Stimulated activated CD4-positive, alpha-beta T cell treated with anti-CD3 and anti-CD28 coated beads, Interleukin-4, amount 100 ng/mL, for 4 hours (primary cell): Measurements from ENCODE around the gene CDHR2.

ENCODE experiments used
- DNase-seq, 2 experiments: peaks; one replicate each; pipeline ENCODE4 v3.0.0-alpha.2; 2020

CDHR2 gene

DNA sequence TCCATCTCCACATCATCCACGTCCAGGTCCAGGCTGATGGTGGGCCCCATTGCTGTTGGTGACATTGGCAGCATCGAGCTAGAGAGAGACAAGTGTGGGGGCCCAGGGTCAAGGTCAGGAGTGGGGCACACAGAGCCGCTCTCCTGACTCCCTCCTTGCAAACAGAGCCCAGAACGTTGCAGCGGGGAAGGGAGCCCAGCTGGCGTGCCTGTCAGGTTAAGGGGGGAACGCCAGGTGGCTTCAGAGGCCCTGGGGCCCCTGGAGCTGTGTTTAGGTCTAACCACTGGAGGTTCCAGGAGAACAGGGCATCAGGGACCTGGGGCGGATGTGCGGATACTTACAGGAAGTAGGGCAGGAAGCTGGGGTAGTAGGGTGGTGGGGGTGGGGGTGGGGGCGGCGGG lies 19.4 kb upstream of the CDHR2 start:
- DNase-seq: peak in 1 of 2 experiments; percentile 40

DNA sequence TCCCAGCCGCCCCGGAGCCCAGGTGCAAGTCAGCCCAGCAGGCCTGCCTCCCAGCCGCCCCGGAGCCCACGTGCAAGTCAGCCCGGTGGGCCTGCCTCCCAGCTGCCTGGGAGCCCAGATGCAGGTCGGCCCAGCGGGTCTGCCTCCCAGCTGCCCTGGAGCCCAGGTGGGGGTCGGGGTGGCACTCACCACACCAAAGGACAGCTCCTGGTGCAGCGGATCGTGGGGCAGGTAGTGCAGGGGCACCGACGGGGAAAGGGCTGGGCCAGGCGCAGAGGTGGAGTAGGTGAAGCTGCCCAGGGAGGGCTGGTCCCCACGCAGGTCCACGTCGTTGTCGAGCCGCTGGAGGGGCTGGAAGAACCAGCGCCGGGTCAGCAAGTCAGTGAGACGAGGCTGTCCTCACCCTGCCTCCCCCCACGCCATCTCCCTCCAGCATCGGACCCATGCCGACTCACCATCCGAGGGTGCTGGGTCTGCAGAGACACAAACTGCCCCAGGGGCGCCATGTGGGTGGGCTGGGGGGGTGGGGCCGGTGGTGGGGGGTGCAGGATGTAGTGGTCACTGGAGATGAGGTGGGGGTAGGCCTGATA lies 18.7 kb upstream of the CDHR2 start:
- no peak for DNase-seq

DNA sequence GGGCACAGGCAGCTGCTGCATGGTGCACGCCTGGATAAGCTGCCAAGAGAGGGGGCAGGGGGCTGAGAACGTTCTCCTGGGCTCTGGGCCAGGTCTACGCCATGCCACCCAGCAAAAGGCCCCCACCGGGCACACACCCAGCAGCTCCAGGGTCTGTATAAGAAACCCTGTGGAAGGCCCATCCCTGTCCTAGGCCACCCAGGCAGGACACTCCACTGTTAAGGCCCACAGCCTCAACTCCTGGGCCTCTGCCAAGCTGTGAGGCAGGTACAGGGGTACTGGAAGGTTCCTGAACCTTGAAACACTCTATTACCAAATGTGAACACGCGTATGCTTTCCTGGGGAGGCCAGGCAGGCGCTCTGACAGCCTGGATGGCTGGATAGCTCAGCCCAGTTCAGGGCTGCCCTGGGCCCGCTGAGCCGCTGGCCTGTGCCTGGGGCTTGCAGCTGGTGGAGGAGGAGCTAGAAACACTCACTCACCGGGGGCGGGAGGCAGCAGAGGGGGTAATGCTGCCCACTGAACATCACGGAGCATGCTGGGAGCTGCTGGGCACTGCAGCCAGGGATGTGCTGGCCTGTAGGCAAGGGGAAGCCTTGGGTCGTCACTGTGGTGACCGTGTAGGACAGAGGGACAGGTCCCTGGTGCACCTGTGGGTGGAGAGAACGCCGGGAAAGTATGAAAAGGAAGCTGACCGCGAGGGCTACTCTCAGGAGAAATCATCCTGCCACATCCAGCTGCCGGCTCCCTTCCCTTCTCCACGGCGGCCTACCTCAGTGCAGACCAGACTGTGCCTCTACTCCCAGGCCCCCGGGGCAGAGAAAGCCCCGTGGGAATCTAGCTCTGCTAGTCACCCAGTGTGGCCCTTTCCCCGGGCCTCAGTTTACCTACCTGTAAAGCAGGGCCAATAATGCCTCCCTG lies 17.9 kb upstream of the CDHR2 start:
- no peak for DNase-seq

DNA sequence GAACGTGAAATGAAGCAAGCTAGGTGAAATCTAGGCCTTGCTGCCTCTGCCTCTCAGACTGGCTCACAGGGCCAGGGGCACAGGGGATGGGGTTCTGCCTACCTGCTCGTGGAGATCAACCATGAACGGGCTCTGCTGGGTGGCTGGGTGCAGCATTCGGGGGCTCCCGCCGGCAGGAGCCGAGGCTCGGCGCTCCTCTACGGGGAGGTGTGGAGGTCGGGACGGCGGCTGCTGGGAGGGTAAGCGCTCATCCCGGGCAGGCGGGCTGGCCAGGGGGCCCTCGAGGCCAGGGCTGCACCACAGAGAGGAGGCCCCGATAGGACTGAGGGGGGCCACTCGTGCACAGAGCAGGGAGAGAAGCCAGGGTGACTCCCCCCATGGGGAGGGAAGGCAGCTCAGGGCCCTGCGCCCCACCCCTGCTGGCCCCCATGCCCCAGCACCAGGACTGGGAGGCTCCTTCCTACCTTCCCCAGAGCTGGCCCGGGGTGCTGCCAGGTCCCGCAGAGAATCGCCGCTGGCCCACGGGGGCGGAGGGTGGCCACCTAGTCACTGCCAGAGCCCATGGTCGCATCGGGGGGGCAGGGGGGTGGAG lies 17.1 kb upstream of the CDHR2 start:
- DNase-seq: no peak

DNA sequence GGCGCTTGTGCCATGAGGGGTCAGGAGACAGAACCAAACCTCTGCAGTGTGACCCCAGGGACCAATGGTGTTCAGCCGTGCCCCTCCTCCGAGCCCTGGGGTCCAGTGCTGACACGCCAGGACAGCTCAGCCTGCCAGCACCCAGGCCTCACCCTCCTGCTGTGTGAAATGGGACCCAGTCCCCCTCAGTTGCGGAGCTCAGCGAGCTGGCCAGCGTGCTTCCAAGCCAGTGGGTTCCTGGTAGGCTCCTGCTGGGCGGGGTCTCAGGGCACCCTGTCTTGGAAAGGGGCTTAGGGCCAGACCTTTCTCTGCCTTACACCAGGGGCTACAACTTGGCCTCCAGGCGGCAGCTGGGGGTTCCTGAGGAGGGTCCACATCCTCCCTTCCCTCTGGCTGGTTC lies 16.3 kb upstream of the CDHR2 start:
- no peak for DNase-seq

DNA sequence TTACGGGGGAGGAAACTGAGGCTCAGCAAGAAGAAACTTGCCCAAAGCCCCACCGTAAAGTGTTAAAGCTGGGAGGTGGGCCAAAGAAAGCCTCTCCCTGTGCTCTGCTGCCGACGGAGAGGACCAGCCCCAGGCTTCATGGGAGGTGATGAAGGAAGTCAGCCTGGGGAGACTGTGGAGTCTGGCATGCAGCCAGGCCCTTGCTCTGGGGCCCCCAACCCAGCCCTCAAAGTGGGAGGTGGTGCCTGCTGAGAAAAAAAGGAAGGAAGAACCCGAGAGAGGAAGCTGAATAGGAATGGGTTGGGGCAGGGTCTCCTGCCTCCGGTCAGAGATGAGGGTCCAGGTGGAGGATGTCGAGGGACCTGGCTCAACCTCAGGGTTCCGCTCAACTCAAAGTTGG lies 15.8 kb upstream of the CDHR2 start:
- DNase-seq: no peak

DNA sequence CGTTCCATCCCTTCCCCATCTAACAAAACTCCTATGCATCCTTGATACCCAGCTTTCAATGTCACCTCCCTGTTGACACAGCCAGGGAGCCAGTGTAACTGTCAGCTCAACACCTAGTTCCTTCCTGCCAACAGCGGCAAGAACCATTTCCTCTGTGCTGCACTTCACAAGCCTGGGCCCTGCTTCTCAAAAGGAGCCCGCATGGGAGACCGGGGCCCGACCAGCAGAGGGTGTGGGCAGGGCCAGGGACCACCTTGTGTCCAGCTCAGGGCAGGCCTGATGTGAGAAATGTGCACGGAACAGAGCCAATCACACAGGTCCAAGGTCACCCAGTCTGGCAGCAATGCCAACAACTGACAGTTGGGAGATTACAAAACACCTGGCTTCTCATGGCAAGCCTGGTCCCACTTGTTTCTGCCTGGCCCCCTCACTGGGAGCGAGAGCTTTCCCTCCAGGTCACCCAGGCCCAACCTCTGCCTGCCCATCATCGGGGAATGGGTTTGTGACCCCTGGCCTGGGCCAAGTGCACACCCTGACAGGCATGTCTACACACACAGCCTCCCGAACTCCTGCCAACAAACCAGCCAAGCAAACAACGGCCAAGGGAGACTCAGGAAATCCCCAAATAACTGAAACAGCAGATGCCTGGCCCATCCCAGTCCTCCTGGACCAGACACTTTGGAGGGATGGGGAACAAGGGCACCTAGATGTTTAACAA lies 15.1 kb upstream of the CDHR2 start:
- peak in 1 of 2 experiments; percentile 38 for DNase-seq

DNA sequence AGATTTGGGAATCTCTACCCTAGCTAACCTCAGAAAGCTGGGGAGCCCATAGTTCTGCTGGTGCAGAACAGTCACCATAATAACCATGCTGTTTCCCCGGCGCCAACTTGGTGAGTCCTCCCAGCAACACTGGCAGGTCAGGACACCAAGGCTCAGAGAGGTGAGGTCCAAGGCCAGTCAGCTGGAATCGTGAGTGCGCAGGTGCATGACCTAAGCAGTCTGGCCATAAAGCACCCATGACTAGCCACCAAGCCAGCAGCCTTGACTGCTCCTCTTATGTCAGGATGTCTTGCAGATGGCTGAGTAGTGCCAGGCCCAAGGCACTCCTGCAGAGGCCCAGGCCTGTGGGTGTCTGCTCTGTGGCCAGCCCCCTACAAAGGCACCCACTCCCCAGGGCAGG lies 14.5 kb upstream of the CDHR2 start:
- no peak for DNase-seq

DNA sequence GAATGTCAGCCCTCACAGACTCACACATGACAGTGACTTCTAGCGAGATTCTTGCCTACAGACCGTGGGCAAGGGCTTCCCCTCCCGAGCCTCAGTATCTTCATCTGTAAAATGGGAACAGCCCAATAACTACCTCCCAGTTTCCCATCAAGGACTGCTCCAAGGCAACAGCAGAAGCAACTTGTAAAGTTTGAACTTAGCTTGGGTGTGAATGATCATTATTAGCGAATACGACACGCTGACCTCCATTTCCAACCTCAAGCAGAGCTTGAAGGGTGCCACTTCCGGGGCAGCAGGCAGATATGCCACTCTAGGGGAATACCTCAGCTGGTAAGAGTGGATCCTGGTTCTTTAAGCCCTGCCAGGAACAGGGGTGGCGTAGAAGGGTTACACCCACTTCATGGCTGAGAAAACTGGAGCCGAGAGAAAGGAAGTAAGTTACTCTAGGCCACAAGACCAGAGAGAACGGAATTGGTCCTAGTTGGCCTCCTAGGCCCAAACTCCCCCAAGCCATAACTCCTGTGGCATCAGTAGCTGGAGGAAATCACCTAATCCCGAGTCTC lies 14.0 kb upstream of the CDHR2 start:
- peak in 1 of 2 experiments; percentile 28 for DNase-seq

DNA sequence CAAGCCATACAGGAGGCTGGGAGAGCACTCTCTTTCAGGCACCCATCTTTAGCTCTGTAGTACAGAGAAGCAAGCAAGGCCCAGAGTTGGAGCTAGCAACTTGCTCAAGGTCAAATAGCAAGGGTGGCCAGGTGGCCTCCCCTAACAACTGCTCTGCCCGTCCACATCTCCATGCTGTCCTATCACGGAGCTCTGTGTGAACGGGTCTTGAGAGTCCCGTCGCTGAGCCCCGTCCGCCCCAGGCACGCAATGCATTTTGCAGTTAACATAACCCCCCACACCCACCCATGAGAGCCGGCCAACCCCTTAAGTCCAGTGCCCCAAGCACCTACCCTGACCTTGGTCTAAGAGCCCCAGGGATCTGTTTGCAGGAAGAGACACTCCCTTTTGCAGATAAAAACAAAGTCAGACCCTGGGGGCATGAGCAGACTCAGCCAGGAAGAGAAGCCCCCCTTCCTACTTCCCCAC lies 13.4 kb upstream of the CDHR2 start:
- DNase-seq: no peak

DNA sequence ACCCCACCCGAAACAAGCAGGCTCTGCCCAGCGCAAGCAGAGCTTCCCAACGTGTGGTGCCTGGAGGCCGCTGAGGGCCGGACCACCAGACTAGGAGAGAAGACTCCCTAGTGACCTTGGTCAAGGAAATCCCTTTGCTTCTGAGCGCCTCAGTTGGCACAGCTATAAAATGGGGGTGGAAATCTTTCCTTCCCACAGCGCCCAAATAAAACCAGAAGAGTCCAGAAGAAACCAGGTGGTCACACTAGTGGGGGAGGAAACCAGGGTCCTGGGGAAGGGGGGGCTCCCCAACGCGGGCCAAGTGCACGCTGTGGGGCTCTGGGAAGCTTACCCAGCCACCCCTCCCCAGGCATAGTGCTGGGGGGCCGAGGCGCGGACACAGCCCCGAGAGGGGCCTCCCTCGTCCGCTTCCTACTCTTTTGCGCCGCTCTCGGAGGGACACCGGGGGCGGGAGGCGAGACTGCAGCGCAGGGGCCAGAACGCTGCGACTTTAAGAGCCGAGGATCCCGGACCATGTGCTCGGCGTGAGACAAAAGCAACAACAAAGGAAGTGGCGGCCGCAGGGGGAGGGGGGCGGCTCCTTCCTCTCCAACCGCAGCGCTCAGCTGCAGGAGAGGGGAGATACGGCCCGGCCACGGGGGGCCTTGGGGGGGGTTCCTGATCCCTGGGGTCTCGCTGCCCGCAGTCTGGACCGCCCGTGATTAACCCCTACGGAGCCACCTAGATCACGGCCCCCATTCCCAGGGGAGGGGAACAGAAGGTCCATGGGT lies 12.8 kb upstream of the CDHR2 start:
- peak; percentile 72 to 73 for DNase-seq

DNA sequence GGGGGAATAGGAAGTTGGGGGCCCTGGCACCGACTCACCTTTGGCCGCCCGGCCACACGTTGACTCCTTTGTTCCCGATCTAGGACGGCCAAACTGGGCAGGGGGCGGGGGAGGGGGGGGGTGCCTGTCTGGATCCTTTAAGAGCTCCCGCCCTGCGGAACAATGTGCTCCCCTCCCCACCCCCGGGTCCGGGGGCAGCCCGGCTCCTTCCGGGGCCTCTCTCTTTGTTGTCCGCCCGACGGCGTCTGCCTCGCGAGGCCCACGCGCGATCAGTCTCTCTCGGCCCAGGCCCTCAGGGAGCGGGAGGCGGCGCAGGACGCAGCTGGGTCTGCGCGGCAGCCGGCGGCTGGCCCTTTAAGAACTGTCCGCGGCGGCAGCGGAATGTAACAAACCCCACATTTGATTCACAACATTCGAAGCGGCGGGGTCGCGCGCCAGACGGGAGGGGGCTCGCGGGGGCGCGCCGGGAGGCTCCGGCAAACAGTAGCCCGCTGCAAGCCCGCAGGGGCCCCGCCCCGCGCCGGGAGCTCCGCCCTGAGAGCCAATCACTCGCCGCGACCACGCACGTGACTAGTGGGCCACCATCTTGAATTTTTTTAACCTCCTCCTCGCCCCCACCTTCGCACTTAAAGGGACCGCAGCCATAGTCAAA lies 12.1 kb upstream of the CDHR2 start, which contains the start of gene RNF44:
RNF44 (minus strand) TSS at position 501 of the 652 bp plus-strand sequence. CDS start 4,930 bp downstream, outside the sequence.
- peak; percentile 97 to 98 for DNase-seq

DNA sequence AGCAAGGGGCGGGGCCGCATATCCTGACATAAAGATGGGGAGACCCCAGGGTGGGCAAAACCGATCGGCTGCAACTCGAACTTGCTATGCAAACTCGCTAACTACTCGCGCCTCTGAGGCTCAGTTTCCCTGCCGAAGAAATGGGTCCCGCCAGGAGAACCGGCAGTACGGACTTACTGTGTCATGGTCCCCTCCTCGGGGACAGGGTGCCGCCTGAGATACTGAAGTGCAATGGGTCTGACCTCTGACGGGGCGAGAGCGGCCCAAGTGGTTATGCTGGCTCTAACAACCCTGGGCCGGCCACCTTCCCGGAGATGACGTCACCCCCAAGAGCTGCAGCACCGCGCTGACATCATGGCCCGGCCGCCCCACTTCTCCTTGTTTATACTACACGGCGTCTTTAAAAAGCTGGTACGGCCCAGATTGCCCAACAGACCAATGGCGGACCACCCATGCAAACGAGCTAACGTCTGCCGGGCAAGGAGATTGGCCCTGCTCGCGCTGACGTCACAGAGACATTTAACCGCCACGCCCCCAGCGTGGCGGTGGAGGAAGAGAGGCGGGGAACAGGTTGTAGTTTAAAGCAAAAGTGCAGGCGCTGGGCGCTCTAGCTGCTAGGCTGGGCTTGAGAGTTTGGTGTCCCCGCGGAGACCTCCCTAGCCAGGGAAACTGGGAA lies 11.4 kb upstream of the CDHR2 start:
- DNase-seq: peak; percentile 89 to 98

DNA sequence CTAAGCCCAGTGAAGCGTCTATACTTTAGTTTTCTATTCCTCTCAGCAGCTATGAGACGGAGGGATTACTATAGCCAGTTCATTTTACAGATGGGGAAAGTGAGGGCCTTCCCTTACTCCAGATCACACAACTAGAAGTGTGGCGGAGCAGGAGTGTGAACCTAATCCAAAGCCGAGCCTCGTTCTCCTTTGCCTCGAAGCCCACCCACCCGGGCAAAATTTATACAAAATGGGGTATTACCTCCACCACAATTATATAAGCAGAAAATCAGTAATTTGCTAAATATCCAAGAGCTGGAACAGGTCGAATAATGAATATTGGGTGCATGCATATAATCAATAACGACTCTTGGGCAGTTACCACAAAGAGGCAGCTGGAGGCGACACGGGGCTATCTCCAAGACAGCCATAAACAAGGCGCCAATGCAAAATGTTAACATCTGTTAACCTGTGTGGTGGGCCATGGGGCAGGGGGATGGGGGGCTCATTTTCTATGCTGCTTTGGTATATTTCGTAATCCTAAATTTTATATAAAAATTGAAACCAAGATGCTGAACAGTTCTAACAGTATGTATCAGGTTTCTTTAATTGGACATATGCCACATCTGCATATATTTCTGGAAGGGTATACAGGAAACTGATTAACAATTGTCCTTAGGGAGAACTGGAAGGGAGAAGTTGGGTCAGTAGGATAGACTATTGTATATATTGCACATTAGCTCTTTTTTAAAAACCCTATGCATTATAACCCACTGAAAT lies 10.7 kb upstream of the CDHR2 start:
- DNase-seq: no peak

DNA sequence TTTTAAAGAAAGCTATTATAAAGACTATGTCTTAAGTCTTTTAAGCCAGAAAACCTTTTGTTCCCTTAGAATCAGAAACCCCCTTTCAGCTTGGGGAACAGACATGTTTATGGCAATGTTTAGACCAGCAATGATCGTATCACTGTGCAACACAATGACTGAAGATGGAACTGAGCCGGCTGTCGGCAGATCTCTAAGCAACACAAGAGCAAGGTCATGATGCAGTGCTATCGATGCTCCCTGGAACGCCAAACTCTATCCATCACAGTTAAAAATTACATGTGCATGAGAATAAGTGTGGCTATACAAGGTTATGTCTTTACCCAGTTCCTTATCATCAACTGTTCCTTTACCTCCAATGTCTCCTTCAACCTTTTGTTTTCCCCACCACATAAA lies 10.2 kb upstream of the CDHR2 start:
- DNase-seq: no peak

DNA sequence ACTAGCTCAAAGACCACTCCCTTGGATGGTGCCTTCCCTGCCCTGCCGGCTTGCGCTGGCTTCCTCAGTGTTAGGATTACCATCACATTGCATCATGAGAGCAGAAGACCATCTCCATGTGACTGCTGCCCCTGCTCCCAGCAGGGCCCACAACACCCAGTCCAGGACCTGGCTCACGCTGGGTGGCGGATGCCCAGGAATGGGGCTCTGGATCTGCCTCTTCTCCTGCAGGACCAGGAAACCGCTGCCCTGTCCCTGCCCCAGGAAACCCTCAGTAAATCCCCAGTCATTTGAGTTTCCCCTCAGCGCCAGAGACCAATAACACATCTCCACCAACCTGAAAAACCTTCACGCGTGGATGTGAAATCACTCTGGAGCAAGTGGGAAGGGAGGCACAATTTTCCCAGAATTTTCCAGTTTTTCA lies 8.7 kb upstream of the CDHR2 start:
- no peak for DNase-seq

DNA sequence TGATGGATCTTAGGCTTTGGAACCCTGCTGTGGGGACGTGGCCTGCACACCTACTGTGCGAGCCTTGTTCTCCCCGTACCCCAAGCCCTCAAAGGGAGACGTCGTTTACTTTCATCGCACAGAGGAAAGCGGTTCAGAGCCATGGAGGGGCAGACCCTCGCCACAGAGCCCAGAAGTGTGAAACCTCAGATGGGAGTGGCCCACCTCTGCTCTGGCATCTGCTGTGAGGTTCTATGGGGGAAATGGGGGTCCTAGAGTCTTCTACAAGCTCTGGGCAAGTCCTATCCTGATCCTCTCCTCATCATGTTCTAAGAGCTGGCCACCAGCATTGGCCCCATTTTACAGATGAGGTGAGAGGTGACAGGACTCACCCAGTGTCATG lies 8.2 kb upstream of the CDHR2 start:
- no peak for DNase-seq

DNA sequence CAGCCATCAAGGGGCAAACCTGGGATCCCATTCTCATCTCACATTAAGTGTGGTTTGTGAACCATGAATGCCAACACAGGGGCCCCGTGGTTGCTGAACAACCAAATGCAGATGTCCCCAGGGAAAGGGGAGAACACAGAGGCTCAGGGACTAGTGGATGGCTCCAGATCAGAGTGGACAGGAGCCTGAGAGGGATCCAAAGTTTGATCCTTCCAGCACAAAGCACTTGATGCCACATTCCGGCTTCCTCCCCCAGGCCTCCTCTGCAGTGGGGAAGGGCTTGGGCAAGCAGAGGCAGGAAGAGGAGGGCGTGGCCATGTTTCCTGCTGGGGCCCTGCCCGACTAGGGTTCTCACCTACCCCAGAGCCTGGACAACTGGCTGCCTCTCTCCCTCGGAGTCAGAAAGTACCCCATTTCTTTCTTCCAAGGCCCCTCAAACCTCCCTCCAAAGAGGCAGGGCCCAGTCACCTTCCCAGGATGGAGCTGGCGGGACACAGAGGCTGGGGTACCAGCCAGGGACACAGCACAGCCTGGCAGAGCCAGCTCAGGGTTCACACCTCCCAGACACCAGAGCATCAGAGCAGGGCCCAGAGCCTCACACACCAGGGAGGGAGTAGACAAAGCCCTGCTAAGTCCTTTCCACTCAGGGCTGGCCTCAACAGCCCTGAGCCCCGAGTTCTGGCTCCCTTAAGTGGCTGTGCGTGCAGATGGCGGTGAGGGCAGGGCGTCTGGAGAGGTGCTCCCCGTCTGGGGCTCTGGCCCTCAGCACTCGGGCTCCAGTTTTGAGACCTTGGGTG lies 7.6 kb upstream of the CDHR2 start:
- DNase-seq: peak; percentile 60 to 69

DNA sequence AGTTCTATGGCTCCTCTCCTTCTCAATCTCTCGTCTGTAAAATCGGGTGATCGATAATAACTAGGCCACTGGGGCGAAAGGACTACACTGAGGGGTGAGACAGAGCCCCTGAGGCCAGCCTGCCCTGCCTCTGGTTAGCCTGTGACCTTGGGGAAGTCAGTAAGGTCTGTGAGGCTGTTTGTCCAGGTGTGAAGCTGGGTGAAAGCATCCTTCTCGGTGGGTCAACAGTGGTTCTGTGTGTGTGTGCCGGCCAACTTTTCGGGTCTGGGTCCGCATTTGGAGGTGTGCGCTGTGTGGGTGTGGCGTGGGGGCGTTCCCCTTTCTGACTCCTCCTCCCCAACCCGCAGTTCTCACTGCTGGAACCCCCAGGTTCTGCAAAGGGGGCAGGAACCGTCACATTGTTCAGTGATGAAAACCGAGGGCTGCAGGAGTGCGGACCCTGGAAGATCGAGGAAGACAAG lies 7.0 kb upstream of the CDHR2 start:
- DNase-seq: peak; percentile 61 to 65
